A204.1 (cell line): ENCODE measurements around the gene TXNRD2.
"Not testable (repeated sequence)": the region's sequence is repeated elsewhere in the genome, so short reads cannot be mapped to it uniquely, and the experiment has no call there.

Experiments
- FAIRE-seq: peaks from 2 replicates; lab custom pipeline; 2012; peaks lifted over from hg19 to GRCh38; lab: Jason Lieb, UNC

Gene TXNRD2

DNA sequence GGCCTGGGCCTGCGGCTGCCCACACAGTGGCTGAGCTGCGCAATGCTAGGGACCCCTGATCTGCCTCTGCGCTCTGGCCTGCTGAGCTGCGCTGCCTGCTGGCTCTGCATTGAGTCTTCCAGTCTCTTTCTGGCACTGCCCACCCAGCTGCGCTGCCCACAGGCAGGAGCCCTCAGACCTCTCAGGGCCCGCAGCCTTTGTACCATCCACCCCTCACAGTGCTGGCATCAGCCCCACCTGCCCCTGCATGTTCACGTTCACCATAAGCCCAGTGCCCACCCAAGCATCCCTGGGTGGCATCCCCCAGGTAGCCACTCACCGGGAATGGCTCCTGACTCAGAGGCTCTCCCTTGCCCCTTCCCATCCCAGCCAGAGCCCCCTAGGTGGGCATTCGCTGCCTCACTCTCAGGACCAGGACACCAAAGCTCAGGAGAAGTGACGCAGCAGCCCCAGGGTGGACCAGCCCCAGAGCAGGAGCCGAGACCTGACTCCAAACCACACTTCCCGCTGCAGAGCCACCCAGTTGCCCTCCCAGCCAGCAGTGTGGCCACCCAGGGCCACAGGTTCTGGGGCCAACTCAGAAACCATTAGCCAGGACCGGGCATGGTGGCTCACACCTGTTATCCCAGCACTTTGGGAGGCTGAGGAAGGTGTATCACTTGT lies 21.8 kb downstream of the TXNRD2 start:
- no peak for FAIRE-seq

GRCh38 chr22:19918332-19919106 lies 23.1 kb downstream of the TXNRD2 start:
- FAIRE-seq: no peak

- FAIRE-seq: no peak
Observed at GRCh38 chr22:19917389-19918138, 24.1 kb downstream of the TXNRD2 start.

DNA sequence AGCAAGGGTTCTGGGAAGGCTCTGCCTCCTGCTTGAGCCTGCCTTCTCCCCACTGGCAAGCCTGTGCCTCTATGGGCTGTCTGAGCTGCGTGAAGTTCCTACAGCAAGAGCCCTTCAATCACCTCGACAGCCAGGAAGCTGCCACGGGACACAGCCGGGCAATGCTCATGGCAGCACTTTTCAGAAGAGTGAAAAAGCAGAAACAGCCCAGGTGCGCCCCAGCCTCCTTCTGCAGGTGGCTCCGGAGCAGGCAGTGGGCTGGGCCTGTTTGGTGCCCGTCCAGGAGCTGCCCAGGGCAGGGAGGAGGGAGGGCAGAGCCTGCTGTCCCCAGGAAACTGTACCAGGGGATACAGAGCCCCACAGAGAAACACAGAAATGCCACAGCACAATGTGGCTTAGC lies 24.7 kb downstream of the TXNRD2 start:
- no peak for FAIRE-seq

DNA sequence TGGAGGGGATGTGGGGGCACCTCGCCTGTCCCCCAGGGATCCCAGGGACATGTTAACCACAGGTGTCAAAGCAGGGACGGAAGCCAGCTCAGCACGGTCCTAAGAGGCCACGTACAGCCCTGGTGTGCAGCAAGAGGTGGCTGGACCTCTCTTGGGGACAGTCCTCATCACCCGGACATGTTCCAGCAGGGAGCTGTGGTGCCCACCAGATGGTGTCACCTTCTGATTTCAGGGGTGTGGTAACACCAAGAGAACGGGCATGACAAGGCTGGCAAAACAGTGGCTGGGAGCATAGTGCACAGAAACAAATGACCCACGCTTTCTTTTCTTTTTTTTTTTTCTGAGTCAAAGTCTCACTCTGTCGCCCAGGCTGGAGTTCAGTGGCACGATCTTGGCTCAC lies 25.6 kb downstream of the TXNRD2 start:
- FAIRE-seq: no peak

DNA sequence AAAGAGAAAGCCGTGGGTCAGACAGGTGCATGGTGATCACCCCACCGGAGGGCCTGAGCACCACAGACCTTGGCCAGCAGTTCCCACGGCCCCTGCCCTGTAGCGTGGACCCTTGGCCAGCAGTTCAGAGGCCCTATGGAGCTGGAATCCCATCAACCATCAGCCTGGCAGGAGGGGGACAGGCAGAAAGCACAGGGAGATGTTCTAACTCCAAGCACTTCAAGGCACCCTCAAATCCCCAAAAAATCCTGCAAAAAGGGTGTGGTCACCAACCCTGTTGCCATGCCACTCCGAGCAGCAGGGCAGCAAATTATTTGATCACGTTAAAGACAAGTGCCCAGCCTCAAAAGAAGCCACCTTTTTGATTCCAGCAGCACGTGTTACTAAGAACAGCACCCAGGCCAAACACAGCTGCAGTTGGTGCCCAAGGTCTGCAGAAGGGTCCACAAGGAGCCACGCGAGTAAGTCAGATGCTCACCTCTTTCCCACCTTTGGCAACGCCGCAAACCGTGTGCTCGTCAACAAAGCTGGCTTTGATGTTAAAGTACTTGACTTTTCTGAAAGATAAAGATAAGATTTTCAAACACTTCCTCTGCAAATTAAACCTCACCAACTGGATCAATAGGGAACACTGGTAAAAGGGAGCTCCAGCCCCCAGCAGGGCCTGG lies 26.2 kb downstream of the TXNRD2 start:
- no peak for FAIRE-seq

GRCh38 chr22:19914201-19914943 lies 27.2 kb downstream of the TXNRD2 start:
- FAIRE-seq: no peak

- FAIRE-seq: no peak
Observed at GRCh38 chr22:19913337-19913936, 28.2 kb downstream of the TXNRD2 start.

GRCh38 chr22:19912271-19912999 lies 29.2 kb downstream of the TXNRD2 start:
- FAIRE-seq: no peak

DNA sequence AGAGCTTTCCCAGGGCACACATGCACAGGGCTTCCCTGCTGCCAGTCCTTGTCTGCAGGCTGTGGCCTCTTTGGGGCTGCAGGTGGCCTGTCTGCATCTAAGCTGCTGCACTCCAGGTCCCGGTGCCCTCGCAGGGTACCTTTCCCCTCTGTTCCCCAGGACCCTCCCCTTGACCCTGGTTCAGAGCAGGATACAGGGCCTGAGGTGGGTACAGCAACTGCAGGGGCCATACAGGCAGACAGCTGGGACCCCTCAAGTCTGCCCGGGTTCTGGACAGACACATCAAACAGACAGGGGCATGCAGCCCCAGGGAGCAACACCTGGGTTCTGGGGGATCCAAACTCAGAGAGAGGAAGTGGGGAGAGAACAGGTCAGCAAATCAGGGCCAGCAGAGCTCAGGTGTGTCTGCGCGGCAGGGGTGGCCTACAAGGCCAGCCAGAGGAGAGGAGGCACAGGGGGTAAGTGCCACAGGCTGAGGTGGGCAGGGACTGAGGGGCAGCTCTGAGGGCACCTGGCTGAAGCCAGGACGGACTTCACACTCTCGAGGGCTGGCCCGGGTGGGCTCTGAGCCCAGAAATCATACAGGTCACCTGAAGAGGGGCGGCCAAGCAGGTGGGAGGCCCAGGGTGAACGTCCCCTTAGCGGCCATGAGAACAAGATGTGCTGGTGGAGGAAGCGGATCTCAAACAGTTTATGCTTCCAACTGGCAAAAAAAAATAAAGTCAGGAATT lies 29.9 kb downstream of the TXNRD2 start:
- FAIRE-seq: no peak

- FAIRE-seq: no peak
Observed at GRCh38 chr22:19910180-19910744, 31.4 kb downstream of the TXNRD2 start.

DNA sequence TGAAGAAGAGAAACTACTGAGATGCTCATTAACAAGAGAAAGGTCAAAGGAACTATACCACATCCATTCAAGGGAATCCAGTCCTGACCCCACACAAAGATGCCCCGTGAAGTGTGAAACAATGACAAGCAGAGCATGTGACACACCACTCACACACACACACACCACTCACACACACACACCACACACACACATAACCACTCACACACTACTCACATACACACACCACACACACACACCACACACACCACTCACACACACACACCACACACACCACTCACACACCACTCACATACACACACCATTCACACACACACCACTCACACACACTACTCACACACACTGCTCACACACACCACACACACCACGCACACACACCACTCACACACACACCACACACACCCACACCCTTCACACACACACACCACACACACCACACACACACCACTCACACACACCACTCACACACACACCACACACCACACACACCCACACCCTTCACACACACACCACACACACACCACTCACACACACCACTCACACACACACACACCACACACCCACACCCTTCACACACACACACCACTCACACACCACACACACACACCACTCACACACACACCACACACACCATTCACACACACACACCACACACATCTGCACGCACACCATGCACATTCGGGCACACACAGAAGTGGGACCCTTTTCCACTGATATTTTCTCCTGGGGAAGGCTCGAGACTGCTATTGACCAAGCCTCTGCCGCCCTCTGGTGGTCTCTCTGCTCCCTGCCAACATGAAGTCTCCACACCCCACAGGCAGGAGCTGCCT lies 32.1 kb downstream of the TXNRD2 start:
- FAIRE-seq: no peak

- FAIRE-seq: not testable (repeated sequence)
Observed at GRCh38 chr22:19907902-19908301, 33.7 kb downstream of the TXNRD2 start.

DNA sequence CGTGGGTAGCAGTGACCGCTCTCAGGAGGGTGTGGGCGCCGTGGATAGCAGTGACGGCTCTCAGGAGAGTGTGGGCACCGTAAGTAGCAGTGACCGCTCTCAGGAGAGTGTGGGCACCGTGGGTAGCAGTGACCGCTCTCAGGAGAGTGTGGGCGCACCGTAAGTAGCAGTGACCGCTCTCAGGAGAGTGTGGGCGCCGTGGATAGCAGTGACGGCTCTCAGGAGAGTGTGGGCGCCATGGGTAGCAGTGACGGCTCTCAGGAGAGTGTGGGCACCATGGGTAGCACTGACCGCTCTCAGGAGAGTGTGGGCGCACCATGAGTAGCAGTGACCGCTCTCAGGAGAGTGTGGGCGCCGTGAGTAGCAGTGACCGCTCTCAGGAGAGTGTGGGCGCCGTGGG lies 34.8 kb downstream of the TXNRD2 start:
- FAIRE-seq: not testable (repeated sequence)

- FAIRE-seq: no peak
Observed at GRCh38 chr22:19905347-19906276, 36.0 kb downstream of the TXNRD2 start.

- FAIRE-seq: no peak
Observed at GRCh38 chr22:19904935-19905334, 36.7 kb downstream of the TXNRD2 start.

GRCh38 chr22:19904174-19904856 lies 37.3 kb downstream of the TXNRD2 start:
- no peak for FAIRE-seq
